ENCODE results near the gene DDX47.

Gene DDX47

GRCh38 chr12:12779007-12779406 is 34.1 kb upstream of the DDX47 start:
- TF ChIP-seq CTCF (IDR thresholded peaks at IDR 0.05; ENCODE audit: low read depth, low read length, poor library complexity, severe bottlenecking) = no peak
- no peak for TF ChIP-seq EZH2phosphoT487 (IDR thresholded peaks at IDR 0.05; ENCODE audit: borderline replicate concordance, low read length)
- H3K4me2 ChIP-seq (ENCODE audit: low read length) = no peak overlapping the region
- H3K27me3 ChIP-seq (ENCODE audit: control insufficient read depth, low read length) = no peaks in the 10 kb centered on the region
- 0 out of 2 replicates have a peak, but pooled peaks cover 3% of the 10 kb centered on the region for H3K4me1 ChIP-seq (ENCODE audit: control insufficient read depth, low read length)
- H3K36me3 ChIP-seq (ENCODE audit: control insufficient read depth, low read length) = no peaks in the 10 kb centered on the region
- no peak overlapping the region for H3K4me3 ChIP-seq (ENCODE audit: low read length)
- no peaks in the 10 kb centered on the region for H3F3A ChIP-seq (ENCODE audit: control insufficient read depth, insufficient read depth)
- no peaks in the 10 kb centered on the region for H3K9me2 ChIP-seq (replicated peaks; ENCODE audit: control insufficient read depth, low read length)
- no peaks in the 10 kb centered on the region for H3K9me3 ChIP-seq (ENCODE audit: control insufficient read depth, insufficient read depth, low read length)
- no peaks in the 10 kb centered on the region for H3K79me2 ChIP-seq (ENCODE audit: control insufficient read depth, low read length)
- H3K27ac ChIP-seq (ENCODE audit: low read depth, low read length) = no peak overlapping the region
- no peaks in the 10 kb centered on the region for H4K20me1 ChIP-seq (ENCODE audit: control insufficient read depth, insufficient read depth, low read depth, low read length)

GRCh38 chr12:12779529-12779928 is 33.6 kb upstream of the DDX47 start:
- Histone ChIP-seq H3K4me2 (ENCODE audit: low read length) (no peak overlapping the region), H3K27me3 (ENCODE audit: control insufficient read depth, low read length) (no peaks in the 10 kb centered on the region), H3K4me3 (ENCODE audit: low read length) (no peak overlapping the region), H3F3A (ENCODE audit: control insufficient read depth, insufficient read depth) (no peaks in the 10 kb centered on the region), H3K9me3 (ENCODE audit: control insufficient read depth, insufficient read depth, low read length) (no peaks in the 10 kb centered on the region), H3K27ac (ENCODE audit: low read depth, low read length) (no peak overlapping the region), H4K20me1 (ENCODE audit: control insufficient read depth, insufficient read depth, low read depth, low read length) (no peaks in the 10 kb centered on the region), H3K36me3 (ENCODE audit: control insufficient read depth, low read length) (no peaks in the 10 kb centered on the region), H3K4me1 (ENCODE audit: control insufficient read depth, low read length) (0 out of 2 replicates have a peak, but pooled peaks cover 3% of the 10 kb centered on the region), H3K79me2 (ENCODE audit: control insufficient read depth, low read length) (no peaks in the 10 kb centered on the region), H3K9me2 (replicated peaks; ENCODE audit: control insufficient read depth, low read length) (no peaks in the 10 kb centered on the region)
- no peak for TF ChIP-seq CTCF (IDR thresholded peaks at IDR 0.05; ENCODE audit: low read depth, low read length, poor library complexity, severe bottlenecking)
- no peak for TF ChIP-seq EZH2phosphoT487 (IDR thresholded peaks at IDR 0.05; ENCODE audit: borderline replicate concordance, low read length)

- H3K4me1 ChIP-seq (ENCODE audit: control insufficient read depth, low read length) = peaks cover 25% of the 10 kb centered on the region
- no peak overlapping the region for H3K4me2 ChIP-seq (ENCODE audit: low read length)
- no peaks in the 10 kb centered on the region for H3K9me2 ChIP-seq (replicated peaks; ENCODE audit: control insufficient read depth, low read length)
- H3K4me3 ChIP-seq (ENCODE audit: low read length) = no peak overlapping the region
- no peaks in the 10 kb centered on the region for H3K36me3 ChIP-seq (ENCODE audit: control insufficient read depth, low read length)
- TF ChIP-seq CTCF (IDR thresholded peaks at IDR 0.05; ENCODE audit: low read depth, low read length, poor library complexity, severe bottlenecking) (no peak), EZH2phosphoT487 (IDR thresholded peaks at IDR 0.05; ENCODE audit: borderline replicate concordance, low read length) (no peak)
- no peaks in the 10 kb centered on the region for H3K9me3 ChIP-seq (ENCODE audit: control insufficient read depth, insufficient read depth, low read length)
- no peaks in the 10 kb centered on the region; the same call in none of the 2 replicates for H3F3A ChIP-seq (ENCODE audit: control insufficient read depth, insufficient read depth)
- no peak overlapping the region for H3K27ac ChIP-seq (ENCODE audit: low read depth, low read length)
- H3K27me3 ChIP-seq (ENCODE audit: control insufficient read depth, low read length) = peaks cover 4% of the 10 kb centered on the region; the same call in 1 of the 2 replicates
- no peaks in the 10 kb centered on the region for H3K79me2 ChIP-seq (ENCODE audit: control insufficient read depth, low read length)
- H4K20me1 ChIP-seq (ENCODE audit: control insufficient read depth, insufficient read depth, low read depth, low read length) = no peaks in the 10 kb centered on the region
Measured at GRCh38 chr12:12784116-12784515, 29.0 kb upstream of the DDX47 start.
